ENCODE data around the gene DNAJB2.

DNA sequence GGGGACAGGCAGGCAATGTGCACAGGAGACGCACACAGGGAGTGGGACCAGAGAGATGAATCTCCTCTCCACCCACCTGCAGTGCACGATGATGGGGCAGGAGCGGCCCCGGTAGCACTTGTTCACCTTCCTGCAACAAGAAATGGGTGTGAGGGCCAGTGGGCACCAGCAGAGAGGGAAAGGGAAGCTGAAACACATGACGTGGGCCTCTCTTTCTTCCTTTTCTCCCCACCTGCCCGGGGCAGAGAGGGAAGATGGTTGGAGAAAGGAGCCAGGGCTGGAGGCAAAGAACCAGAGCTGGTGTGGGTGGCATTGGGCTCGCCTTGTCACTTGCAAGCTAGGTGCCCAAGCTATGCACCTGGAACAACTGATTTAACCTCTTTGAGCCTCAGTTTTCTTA lies 12.2 kb downstream of the DNAJB2 start:
- TF ChIP-seq, protein P1, sequence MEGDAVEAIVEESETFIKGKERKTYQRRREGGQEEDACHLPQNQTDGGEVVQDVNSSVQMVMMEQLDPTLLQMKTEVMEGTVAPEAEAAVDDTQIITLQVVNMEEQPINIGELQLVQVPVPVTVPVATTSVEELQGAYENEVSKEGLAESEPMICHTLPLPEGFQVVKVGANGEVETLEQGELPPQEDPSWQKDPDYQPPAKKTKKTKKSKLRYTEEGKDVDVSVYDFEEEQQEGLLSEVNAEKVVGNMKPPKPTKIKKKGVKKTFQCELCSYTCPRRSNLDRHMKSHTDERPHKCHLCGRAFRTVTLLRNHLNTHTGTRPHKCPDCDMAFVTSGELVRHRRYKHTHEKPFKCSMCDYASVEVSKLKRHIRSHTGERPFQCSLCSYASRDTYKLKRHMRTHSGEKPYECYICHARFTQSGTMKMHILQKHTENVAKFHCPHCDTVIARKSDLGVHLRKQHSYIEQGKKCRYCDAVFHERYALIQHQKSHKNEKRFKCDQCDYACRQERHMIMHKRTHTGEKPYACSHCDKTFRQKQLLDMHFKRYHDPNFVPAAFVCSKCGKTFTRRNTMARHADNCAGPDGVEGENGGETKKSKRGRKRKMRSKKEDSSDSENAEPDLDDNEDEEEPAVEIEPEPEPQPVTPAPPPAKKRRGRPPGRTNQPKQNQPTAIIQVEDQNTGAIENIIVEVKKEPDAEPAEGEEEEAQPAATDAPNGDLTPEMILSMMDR (IDR thresholded peaks at IDR 0.05), result no peak
- TF ChIP-seq POLR2A (IDR thresholded peaks at IDR 0.05) (no peak), EP300 (IDR thresholded peaks at IDR 0.05) (no peak)

All from sigmoid colon (tissue), 4 donors.